Subcutaneous abdominal adipose tissue (tissue), 5 donors: ENCODE data around the gene NDST4.

Experiments
- H3K27ac ChIP-seq: one replicate; pipeline ENCODE4 v1.7.0; 2013; ENCODE audit warnings: low read depth, mild to moderate bottlenecking, inconsistent platforms, low read length, moderate library complexity
- H3K27me3 ChIP-seq, 5 donors: one replicate each; pipeline ENCODE4 v1.7.0; 2013; ENCODE audit warnings: low read length in 5 of 5, inconsistent platforms in 1 of 5; ENCODE audit not compliant: control insufficient read depth in 5 of 5, insufficient read depth in 4 of 5
- H3K36me3 ChIP-seq, 5 donors: one replicate each; pipeline ENCODE4 v1.7.0; 2013; ENCODE audit warnings: low read length in 5 of 5; ENCODE audit not compliant: control insufficient read depth in 5 of 5, insufficient read depth in 5 of 5
- H3K4me1 ChIP-seq, 5 donors: one replicate each; pipeline ENCODE4 v1.7.0; 2013; ENCODE audit warnings: low read length in 5 of 5, mild to moderate bottlenecking in 3 of 5, moderate library complexity in 1 of 5; ENCODE audit not compliant: control insufficient read depth in 5 of 5, insufficient read depth in 5 of 5
- H3K4me3 ChIP-seq, 5 donors: one replicate each; pipeline ENCODE4 v1.7.0; 2013; ENCODE audit warnings: low read length in 5 of 5, low read depth in 1 of 5
- H3K9ac ChIP-seq, 5 donors: one replicate each; pipeline ENCODE4 v1.7.0; 2013; ENCODE audit warnings: low read length in 5 of 5, mild to moderate bottlenecking in 4 of 5, moderate library complexity in 3 of 5
- H3K9me3 ChIP-seq, 5 donors: one replicate each; pipeline ENCODE4 v1.7.0; 2013; ENCODE audit warnings: low read length in 5 of 5; ENCODE audit not compliant: control insufficient read depth in 5 of 5
- donor health status: healthy.
- donor health status: healthy.
- donor health status: healthy.
- donor health status: healthy.
- donor health status: healthy.

NDST4 gene

DNA sequence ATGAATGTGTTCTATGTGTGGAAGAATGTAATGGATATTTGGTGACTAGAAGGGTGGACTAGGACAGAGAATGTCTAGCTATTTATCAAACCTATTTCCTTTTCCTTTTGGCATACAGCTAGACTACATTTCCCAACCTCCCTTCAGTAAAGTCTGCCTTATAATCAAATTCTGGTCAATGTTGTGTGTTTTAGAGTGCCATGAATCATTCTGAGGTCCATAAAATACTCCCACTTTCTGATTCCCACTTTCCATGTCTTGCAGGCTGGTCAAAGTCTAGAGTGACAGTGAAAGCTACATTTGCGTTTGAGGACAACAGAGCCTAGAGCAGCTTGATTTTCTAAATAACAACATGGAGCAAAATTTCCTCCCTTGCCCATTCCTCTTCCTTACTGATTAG, 297.7 kb downstream of the NDST4 start:
- no peak overlapping the region for H3K9ac ChIP-seq
- H3K4me1 ChIP-seq: no peaks in the 10 kb centered on the region
- H3K4me3 ChIP-seq: no peak overlapping the region
- H3K27ac ChIP-seq: no peak overlapping the region
- no peaks in the 10 kb centered on the region for H3K9me3 ChIP-seq
- H3K36me3 ChIP-seq: no peaks in the 10 kb centered on the region
- no peaks in the 10 kb centered on the region for H3K27me3 ChIP-seq

- Histone ChIP-seq H3K9me3 (no peaks in the 10 kb centered on the region), H3K4me3 (no peak overlapping the region), H3K27me3 (no peaks in the 10 kb centered on the region), H3K9ac (no peak overlapping the region), H3K4me1 (no peaks in the 10 kb centered on the region), H3K36me3 (no peaks in the 10 kb centered on the region), H3K27ac (no peak overlapping the region)
Observed at GRCh38 chr4:114813961-114814360, 299.5 kb downstream of the NDST4 start.

DNA sequence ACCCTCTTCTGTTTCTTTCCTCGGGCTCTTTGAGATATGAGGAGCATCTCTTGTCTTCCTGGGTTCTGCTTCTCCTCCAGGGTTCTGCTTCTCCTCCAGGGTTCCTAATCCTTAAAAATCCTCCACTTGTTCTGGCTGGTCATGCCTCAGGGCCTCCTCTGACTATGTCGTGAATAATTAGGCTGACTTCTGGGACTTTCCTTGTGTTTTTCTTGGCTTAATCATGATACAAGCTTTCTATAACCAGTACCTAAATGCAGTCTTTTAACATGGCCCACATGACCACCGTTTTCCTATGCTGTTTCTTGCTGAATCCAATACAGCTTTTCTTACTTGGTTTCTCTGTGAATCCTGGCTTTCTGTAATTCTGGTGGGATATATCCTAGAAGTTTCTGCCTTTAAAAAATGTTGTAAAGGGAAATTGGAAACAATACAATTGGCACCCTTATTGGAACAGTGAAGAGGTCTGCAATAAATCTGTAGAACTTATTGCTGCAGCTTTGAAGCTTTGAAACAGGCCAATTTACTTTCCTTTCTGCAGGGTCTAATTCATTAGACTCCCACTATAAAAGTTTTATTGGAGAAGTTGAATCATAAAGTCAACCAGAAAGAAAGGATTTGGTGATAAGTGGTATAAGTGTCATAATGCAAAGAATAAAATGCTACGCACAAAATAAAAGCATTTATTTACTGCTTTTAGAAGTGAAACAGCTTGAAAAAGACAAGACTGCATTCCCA, 301.7 kb downstream of the NDST4 start:
- H3K9ac ChIP-seq: no peak overlapping the region
- no peak overlapping the region for H3K4me3 ChIP-seq
- H3K4me1 ChIP-seq: no peaks in the 10 kb centered on the region
- no peaks in the 10 kb centered on the region for H3K27me3 ChIP-seq
- no peaks in the 10 kb centered on the region for H3K36me3 ChIP-seq
- H3K27ac ChIP-seq: no peak overlapping the region
- H3K9me3 ChIP-seq: no peaks in the 10 kb centered on the region

- Histone ChIP-seq H3K27me3 (no peaks in the 10 kb centered on the region), H3K9me3 (no peaks in the 10 kb centered on the region), H3K27ac (no peak overlapping the region), H3K4me3 (no peak overlapping the region), H3K36me3 (no peaks in the 10 kb centered on the region), H3K4me1 (no peaks in the 10 kb centered on the region), H3K9ac (no peak overlapping the region)
Observed at GRCh38 chr4:114807759-114808404, 305.5 kb downstream of the NDST4 start.

- Histone ChIP-seq H3K36me3 (no peaks in the 10 kb centered on the region), H3K9ac (no peak overlapping the region), H3K9me3 (no peaks in the 10 kb centered on the region), H3K27ac (no peak overlapping the region), H3K4me3 (no peak overlapping the region), H3K27me3 (no peaks in the 10 kb centered on the region), H3K4me1 (no peaks in the 10 kb centered on the region)
Observed at GRCh38 chr4:114807357-114807756, 306.1 kb downstream of the NDST4 start.

DNA sequence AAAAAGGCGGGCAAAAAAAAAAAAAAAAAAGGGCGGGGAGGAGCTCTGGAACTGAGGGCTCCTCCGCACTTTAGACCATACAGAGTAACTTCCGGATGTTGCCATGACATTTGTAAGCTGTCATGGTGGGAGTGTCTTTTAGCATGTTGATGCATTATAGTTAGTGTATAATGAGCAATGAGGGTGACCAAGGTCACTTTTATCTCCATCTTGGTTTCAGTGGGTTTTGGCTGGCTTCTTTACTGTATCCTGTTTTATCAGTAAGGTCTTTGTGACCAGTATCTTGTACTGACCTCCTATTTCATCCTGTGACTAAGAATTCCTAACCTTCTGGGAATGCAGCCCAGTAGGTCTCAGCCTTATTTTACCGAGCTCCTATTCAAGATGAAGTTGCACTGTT, 321.4 kb downstream of the NDST4 start:
- Histone ChIP-seq H3K4me1 (no peaks in the 10 kb centered on the region), H3K9me3 (no peaks in the 10 kb centered on the region), H3K36me3 (no peaks in the 10 kb centered on the region), H3K27me3 (no peaks in the 10 kb centered on the region), H3K27ac (no peak overlapping the region), H3K4me3 (no peak overlapping the region), H3K9ac (no peak overlapping the region)

- Histone ChIP-seq H3K9me3 (no peaks in the 10 kb centered on the region), H3K27ac (no peak overlapping the region), H3K4me1 (no peaks in the 10 kb centered on the region), H3K36me3 (no peaks in the 10 kb centered on the region), H3K4me3 (no peak overlapping the region), H3K9ac (no peak overlapping the region), H3K27me3 (no peaks in the 10 kb centered on the region)
Observed at GRCh38 chr4:114785570-114785969, 327.9 kb downstream of the NDST4 start.

- no peaks in the 10 kb centered on the region for H3K27me3 ChIP-seq
- H3K9me3 ChIP-seq: no peaks in the 10 kb centered on the region
- H3K4me1 ChIP-seq: no peaks in the 10 kb centered on the region
- H3K36me3 ChIP-seq: no peaks in the 10 kb centered on the region
- no peak overlapping the region for H3K9ac ChIP-seq
- H3K27ac ChIP-seq: no peak overlapping the region
- no peak overlapping the region for H3K4me3 ChIP-seq
Observed at GRCh38 chr4:114783215-114783595, 330.2 kb downstream of the NDST4 start.

DNA sequence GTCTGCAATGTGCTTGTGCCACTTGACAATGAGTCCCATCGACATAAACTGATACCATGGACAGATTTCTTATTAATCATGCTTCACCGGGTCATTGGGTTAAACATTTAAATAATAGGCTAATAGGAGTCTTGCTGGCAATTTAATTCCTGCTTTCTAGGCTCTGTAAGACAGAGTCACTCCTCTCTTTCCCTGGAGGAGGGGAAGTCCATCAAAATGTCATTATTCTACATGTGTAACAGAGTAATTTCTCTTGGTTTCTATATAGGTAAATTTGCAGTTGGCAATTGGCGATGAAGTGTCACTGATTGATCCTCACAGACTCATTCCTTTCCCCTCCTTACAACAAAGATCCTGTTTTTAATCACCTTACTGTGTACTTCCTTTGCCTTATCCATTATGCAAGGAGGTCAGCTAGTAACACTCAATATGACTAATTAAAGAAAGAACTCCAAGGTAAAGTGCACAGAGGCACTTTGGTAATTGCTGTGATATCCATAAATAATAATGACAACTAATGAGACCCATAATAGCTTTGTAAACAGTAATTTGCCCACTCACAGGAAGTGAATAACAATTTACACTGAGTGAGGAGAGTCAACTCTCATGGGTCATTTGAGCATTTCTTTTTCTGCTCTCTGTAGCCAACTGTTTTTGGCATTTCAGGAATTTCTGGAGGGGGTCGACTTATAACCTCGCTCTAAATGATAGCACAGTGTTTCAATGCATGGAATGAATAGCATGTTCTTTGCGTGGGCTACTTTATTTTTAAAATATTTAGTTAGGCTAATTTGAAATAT, 330.8 kb downstream of the NDST4 start:
- Histone ChIP-seq H3K27ac (no peak overlapping the region), H3K4me1 (no peaks in the 10 kb centered on the region), H3K9me3 (no peaks in the 10 kb centered on the region), H3K9ac (no peak overlapping the region), H3K36me3 (no peaks in the 10 kb centered on the region), H3K27me3 (no peaks in the 10 kb centered on the region), H3K4me3 (no peak overlapping the region)

DNA sequence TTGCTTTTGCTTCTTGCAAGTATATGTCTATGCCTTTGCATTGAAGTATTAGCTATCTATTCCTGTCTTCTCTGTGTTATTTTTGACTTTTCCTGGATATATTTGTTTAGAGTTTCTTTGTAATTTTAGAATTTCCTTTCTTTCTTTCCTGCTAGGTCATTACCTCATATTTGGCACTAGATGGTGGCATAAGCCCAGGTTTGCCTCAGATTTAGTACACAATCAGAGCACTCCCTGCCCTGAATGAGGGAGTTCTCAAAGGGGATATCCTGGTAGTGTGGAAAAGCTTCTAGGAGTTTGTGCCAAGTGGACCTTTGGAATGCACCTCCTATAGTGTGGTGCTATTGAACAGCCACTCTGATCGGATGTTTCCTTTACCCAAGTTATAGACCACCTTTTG, 333.2 kb downstream of the NDST4 start:
- Histone ChIP-seq H3K27ac (no peak overlapping the region), H3K27me3 (no peaks in the 10 kb centered on the region), H3K4me3 (no peak overlapping the region), H3K4me1 (no peaks in the 10 kb centered on the region), H3K9me3 (no peaks in the 10 kb centered on the region), H3K9ac (no peak overlapping the region), H3K36me3 (no peaks in the 10 kb centered on the region)
